GM23338 (cell line): ENCODE measurements around the gene BAHCC1. TPM values are rescaled to one million over a fixed set of nuclear protein-coding genes. Genes with fewer than 3 reads are reported as not detected.

Experiments
- ATAC-seq: fragments of 200-7000 bp; cut with Tn5 transposase; 3 replicates; pipeline ENCODE4 v1.9.1; 2020
- DNase-seq: peaks from one replicate; pipeline ENCODE4 v3.0.0-alpha.2; 2015; ENCODE audit warnings: low spot score
- H2AFZ ChIP-seq: fragments of 200-600 bp; sonication (generic); 2 replicates; pipeline ENCODE4 v1.8.0; 2016; ENCODE audit warnings: antibody characterized with exemption, mild to moderate bottlenecking, moderate library complexity
- H3F3A ChIP-seq: fragments of 200-600 bp; sonication (generic); replicated peaks from 2 replicates; pipeline ENCODE4 v1.8.0; 2017; ENCODE audit warnings: antibody characterized with exemption, mixed run types, low read depth
- H3K27ac ChIP-seq: fragments of 200-600 bp; sonication (generic); 2 replicates; pipeline ENCODE4 v1.6.1; 2016; ENCODE audit warnings: low read depth
- H3K27me3 ChIP-seq: fragments of 200-600 bp; sonication (generic); 2 replicates; pipeline ENCODE4 v1.8.0; 2016; ENCODE audit warnings: mild to moderate bottlenecking, mixed run types, moderate library complexity; ENCODE audit not compliant: insufficient read depth
- H3K36me3 ChIP-seq: fragments of 200-600 bp; sonication (generic); 2 replicates; pipeline ENCODE4 v1.8.0; 2016; ENCODE audit warnings: mild to moderate bottlenecking; ENCODE audit not compliant: insufficient read depth
- H3K4me1 ChIP-seq: fragments of 200-600 bp; sonication (generic); 2 replicates; pipeline ENCODE4 v1.8.0; 2016; ENCODE audit warnings: mild to moderate bottlenecking, moderate library complexity; ENCODE audit not compliant: insufficient read depth
- H3K4me2 ChIP-seq: fragments of 200-600 bp; sonication (generic); 2 replicates; pipeline ENCODE4 v1.7.1; 2017; ENCODE audit warnings: mixed run types
- H3K4me3 ChIP-seq: fragments of 200-600 bp; sonication (generic); 2 replicates; pipeline ENCODE4 v1.6.1; 2016; ENCODE audit warnings: mixed run types
- H3K79me2 ChIP-seq: fragments of 200-600 bp; sonication (generic); replicated peaks from 2 replicates; pipeline ENCODE4 v1.8.0; 2017; ENCODE audit warnings: mild to moderate bottlenecking; ENCODE audit not compliant: insufficient read depth
- H3K9me2 ChIP-seq: fragments of 200-600 bp; sonication (generic); 2 replicates; pipeline ENCODE4 v1.8.0; 2017; ENCODE audit not compliant: insufficient read depth
- H4K20me1 ChIP-seq: fragments of 200-600 bp; sonication (generic); replicated peaks from 2 replicates; pipeline ENCODE4 v1.8.0; 2017; ENCODE audit warnings: mild to moderate bottlenecking; ENCODE audit not compliant: insufficient read depth
- H3K27ac Mint-ChIP-seq: 2 replicates; pipeline ENCODE4 v1.8.0; 2020; ENCODE audit warnings: inconsistent platforms, mild to moderate bottlenecking, moderate library complexity, mixed read lengths
- H3K27me3 Mint-ChIP-seq: 3 replicates; pipeline ENCODE4 v1.8.0; 2022; ENCODE audit warnings: low read depth, mild to moderate bottlenecking, moderate library complexity, mixed read lengths, inconsistent platforms; ENCODE audit not compliant: insufficient read depth, poor library complexity
- H3K36me3 Mint-ChIP-seq: 3 replicates; pipeline ENCODE4 v1.8.0; 2021; ENCODE audit warnings: low read depth, mild to moderate bottlenecking, inconsistent platforms, moderate library complexity, mixed read lengths
- H3K4me1 Mint-ChIP-seq: 3 replicates; pipeline ENCODE4 v1.8.0; 2020; ENCODE audit warnings: mild to moderate bottlenecking, inconsistent platforms, mixed read lengths
- H3K4me3 Mint-ChIP-seq: 3 replicates; pipeline ENCODE4 v1.8.0; 2021; ENCODE audit warnings: moderate library complexity, mild to moderate bottlenecking, inconsistent platforms, mixed read lengths
- H3K9me3 Mint-ChIP-seq: 3 replicates; pipeline ENCODE4 v1.8.0; 2020; ENCODE audit warnings: moderate library complexity, mild to moderate bottlenecking, inconsistent platforms, mixed read lengths
- CREB1 ChIP-seq: fragments of 250-450 bp; sonication (Bioruptor Pico); IDR thresholded peaks from 2 replicates; pipeline ENCODE4 v1.5.0; 2020; ENCODE audit warnings: low read depth, mild to moderate bottlenecking, moderate library complexity
- EZH2 ChIP-seq: fragments of 200-600 bp; sonication (generic); IDR thresholded peaks from one replicate; pipeline ENCODE4 v1.8.0; 2017; ENCODE audit warnings: antibody characterized with exemption, mild to moderate bottlenecking, low read depth; ENCODE audit not compliant: unreplicated experiment
- EZH2phosphoT487 ChIP-seq: fragments of 200-600 bp; sonication (generic); IDR thresholded peaks from one replicate; pipeline ENCODE4 v1.8.1; 2018; ENCODE audit warnings: antibody characterized with exemption; ENCODE audit not compliant: unreplicated experiment
- JUNB ChIP-seq: IDR thresholded peaks from one replicate; pipeline ENCODE4 v1.6.1; 2016; ENCODE audit warnings: antibody characterized with exemption; ENCODE audit not compliant: unreplicated experiment
- NANOG ChIP-seq: IDR thresholded peaks from 2 replicates; pipeline ENCODE4 v1.6.1; 2016; ENCODE audit warnings: antibody characterized with exemption, borderline replicate concordance
- POLR2AphosphoS5 ChIP-seq: IDR thresholded peaks from 2 replicates; pipeline ENCODE4 v1.6.1; 2016; ENCODE audit warnings: antibody characterized with exemption, low read depth
- STAT1 ChIP-seq: IDR thresholded peaks from one replicate; pipeline ENCODE4 v1.6.1; 2016; ENCODE audit warnings: antibody characterized with exemption; ENCODE audit not compliant: unreplicated experiment
- ZNF114 ChIP-seq: fragments of 250-450 bp; sonication (Bioruptor Pico); IDR thresholded peaks from 2 replicates; pipeline ENCODE4 v1.5.0; 2020; ENCODE audit warnings: mild to moderate bottlenecking, moderate library complexity
- ZNF331 ChIP-seq: fragments of 250-450 bp; sonication (Bioruptor Pico); IDR thresholded peaks from 2 replicates; pipeline ENCODE4 v1.5.0; 2020; ENCODE audit warnings: low read depth, mild to moderate bottlenecking, moderate library complexity
- polyA plus RNA-seq: library from polyadenylated mRNA; unstranded; fragments of >200 nt; fragmentation: Nextera tagmentation; extraction: Ambion mirVana; gene quantifications from 2 replicates; pipeline ENCODE4 v1.2.1, GENCODE V29; 2016
- total RNA-seq: library from RNA; depleted of rRNA; stranded (reverse); fragments of >200 nt; shearing (Covaris generic); gene quantifications from 2 replicates; pipeline ENCODE4 v1.2.3, GENCODE V29; 2014
- TF ChIP-seq, protein P1 (sequence below): IDR thresholded peaks from one replicate; pipeline ENCODE4 v1.6.1; 2018; ENCODE audit warnings: antibody characterized with exemption; ENCODE audit not compliant: unreplicated experiment
- TF ChIP-seq, protein P2 (sequence below): IDR thresholded peaks from 2 replicates; pipeline ENCODE4 v1.6.1; 2016; ENCODE audit warnings: antibody characterized with exemption
- TF ChIP-seq, protein P3 (sequence below), 2 experiments: fragments of 200-600 bp in 1 of 2; sonication (generic) in 1 of 2; conservative IDR thresholded peaks; 2 replicates each; pipeline versions ENCODE4 v1.5.1 to v1.6.1; 2016 to 2017; ENCODE audit warnings: antibody characterized with exemption in 2 of 2, low read depth in 2 of 2, mild to moderate bottlenecking in 2 of 2, moderate library complexity in 1 of 2
- TF ChIP-seq, protein P4 (sequence below): fragments of 250-450 bp; sonication (Bioruptor Pico); IDR thresholded peaks from 2 replicates; pipeline ENCODE4 v1.5.0; 2020; ENCODE audit warnings: mild to moderate bottlenecking, moderate library complexity

Gene BAHCC1
- total and polyA plus RNA-seq, 2 experiments from 2014 or later, result 0.24 to 1.1 TPM

DNA sequence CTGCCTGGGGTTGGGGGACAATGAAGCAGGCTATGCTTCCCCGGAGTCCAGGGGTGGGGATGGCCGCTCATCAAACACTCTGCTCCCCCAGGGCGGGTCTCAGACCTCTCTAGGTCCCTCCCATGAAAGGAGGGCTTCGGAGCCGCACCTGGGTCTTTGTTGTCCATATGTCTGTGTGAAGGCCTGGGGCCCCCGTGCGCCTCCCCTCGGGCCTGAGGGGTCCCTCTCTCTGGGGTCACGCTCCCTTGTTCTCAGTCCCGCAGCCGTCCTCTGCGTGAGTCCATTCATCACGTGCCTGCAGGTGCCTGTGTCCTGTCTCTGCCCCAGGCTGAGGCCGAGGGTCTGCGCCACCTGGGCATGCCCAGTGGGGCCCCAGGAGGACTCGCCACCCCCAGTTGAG is 15.6 kb downstream of the BAHCC1 start:
- Mint-ChIP-seq H3K27ac (no peak overlapping the region), H3K9me3 (no peaks in the 10 kb centered on the region), H3K4me1 (peaks cover under 1% of the 10 kb centered on the region; the same call in 1 of the 3 replicates), H3K27me3 (peaks cover 12% of the 10 kb centered on the region), H3K36me3 (no peaks in the 10 kb centered on the region), H3K4me3 (no peak overlapping the region)
- no peak for TF ChIP-seq JUNB
- no peak for TF ChIP-seq ZNF331 (CRISPR knock-in tag)
- TF ChIP-seq POLR2AphosphoS5, result no peak
- TF ChIP-seq, protein P1, sequence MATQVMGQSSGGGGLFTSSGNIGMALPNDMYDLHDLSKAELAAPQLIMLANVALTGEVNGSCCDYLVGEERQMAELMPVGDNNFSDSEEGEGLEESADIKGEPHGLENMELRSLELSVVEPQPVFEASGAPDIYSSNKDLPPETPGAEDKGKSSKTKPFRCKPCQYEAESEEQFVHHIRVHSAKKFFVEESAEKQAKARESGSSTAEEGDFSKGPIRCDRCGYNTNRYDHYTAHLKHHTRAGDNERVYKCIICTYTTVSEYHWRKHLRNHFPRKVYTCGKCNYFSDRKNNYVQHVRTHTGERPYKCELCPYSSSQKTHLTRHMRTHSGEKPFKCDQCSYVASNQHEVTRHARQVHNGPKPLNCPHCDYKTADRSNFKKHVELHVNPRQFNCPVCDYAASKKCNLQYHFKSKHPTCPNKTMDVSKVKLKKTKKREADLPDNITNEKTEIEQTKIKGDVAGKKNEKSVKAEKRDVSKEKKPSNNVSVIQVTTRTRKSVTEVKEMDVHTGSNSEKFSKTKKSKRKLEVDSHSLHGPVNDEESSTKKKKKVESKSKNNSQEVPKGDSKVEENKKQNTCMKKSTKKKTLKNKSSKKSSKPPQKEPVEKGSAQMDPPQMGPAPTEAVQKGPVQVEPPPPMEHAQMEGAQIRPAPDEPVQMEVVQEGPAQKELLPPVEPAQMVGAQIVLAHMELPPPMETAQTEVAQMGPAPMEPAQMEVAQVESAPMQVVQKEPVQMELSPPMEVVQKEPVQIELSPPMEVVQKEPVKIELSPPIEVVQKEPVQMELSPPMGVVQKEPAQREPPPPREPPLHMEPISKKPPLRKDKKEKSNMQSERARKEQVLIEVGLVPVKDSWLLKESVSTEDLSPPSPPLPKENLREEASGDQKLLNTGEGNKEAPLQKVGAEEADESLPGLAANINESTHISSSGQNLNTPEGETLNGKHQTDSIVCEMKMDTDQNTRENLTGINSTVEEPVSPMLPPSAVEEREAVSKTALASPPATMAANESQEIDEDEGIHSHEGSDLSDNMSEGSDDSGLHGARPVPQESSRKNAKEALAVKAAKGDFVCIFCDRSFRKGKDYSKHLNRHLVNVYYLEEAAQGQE, result no peak
- TF ChIP-seq EZH2phosphoT487, result no peak
- no peak for TF ChIP-seq NANOG
- TF ChIP-seq, protein P2, sequence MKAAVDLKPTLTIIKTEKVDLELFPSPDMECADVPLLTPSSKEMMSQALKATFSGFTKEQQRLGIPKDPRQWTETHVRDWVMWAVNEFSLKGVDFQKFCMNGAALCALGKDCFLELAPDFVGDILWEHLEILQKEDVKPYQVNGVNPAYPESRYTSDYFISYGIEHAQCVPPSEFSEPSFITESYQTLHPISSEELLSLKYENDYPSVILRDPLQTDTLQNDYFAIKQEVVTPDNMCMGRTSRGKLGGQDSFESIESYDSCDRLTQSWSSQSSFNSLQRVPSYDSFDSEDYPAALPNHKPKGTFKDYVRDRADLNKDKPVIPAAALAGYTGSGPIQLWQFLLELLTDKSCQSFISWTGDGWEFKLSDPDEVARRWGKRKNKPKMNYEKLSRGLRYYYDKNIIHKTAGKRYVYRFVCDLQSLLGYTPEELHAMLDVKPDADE, result no peak
- TF ChIP-seq, protein P3, sequence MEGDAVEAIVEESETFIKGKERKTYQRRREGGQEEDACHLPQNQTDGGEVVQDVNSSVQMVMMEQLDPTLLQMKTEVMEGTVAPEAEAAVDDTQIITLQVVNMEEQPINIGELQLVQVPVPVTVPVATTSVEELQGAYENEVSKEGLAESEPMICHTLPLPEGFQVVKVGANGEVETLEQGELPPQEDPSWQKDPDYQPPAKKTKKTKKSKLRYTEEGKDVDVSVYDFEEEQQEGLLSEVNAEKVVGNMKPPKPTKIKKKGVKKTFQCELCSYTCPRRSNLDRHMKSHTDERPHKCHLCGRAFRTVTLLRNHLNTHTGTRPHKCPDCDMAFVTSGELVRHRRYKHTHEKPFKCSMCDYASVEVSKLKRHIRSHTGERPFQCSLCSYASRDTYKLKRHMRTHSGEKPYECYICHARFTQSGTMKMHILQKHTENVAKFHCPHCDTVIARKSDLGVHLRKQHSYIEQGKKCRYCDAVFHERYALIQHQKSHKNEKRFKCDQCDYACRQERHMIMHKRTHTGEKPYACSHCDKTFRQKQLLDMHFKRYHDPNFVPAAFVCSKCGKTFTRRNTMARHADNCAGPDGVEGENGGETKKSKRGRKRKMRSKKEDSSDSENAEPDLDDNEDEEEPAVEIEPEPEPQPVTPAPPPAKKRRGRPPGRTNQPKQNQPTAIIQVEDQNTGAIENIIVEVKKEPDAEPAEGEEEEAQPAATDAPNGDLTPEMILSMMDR (conservative IDR thresholded peaks at IDR 0.05; ENCODE audit: low read depth in 2 of 2), result no peak
- TF ChIP-seq EZH2, result no peak
- no peak for TF ChIP-seq STAT1
- TF ChIP-seq, protein P4, sequence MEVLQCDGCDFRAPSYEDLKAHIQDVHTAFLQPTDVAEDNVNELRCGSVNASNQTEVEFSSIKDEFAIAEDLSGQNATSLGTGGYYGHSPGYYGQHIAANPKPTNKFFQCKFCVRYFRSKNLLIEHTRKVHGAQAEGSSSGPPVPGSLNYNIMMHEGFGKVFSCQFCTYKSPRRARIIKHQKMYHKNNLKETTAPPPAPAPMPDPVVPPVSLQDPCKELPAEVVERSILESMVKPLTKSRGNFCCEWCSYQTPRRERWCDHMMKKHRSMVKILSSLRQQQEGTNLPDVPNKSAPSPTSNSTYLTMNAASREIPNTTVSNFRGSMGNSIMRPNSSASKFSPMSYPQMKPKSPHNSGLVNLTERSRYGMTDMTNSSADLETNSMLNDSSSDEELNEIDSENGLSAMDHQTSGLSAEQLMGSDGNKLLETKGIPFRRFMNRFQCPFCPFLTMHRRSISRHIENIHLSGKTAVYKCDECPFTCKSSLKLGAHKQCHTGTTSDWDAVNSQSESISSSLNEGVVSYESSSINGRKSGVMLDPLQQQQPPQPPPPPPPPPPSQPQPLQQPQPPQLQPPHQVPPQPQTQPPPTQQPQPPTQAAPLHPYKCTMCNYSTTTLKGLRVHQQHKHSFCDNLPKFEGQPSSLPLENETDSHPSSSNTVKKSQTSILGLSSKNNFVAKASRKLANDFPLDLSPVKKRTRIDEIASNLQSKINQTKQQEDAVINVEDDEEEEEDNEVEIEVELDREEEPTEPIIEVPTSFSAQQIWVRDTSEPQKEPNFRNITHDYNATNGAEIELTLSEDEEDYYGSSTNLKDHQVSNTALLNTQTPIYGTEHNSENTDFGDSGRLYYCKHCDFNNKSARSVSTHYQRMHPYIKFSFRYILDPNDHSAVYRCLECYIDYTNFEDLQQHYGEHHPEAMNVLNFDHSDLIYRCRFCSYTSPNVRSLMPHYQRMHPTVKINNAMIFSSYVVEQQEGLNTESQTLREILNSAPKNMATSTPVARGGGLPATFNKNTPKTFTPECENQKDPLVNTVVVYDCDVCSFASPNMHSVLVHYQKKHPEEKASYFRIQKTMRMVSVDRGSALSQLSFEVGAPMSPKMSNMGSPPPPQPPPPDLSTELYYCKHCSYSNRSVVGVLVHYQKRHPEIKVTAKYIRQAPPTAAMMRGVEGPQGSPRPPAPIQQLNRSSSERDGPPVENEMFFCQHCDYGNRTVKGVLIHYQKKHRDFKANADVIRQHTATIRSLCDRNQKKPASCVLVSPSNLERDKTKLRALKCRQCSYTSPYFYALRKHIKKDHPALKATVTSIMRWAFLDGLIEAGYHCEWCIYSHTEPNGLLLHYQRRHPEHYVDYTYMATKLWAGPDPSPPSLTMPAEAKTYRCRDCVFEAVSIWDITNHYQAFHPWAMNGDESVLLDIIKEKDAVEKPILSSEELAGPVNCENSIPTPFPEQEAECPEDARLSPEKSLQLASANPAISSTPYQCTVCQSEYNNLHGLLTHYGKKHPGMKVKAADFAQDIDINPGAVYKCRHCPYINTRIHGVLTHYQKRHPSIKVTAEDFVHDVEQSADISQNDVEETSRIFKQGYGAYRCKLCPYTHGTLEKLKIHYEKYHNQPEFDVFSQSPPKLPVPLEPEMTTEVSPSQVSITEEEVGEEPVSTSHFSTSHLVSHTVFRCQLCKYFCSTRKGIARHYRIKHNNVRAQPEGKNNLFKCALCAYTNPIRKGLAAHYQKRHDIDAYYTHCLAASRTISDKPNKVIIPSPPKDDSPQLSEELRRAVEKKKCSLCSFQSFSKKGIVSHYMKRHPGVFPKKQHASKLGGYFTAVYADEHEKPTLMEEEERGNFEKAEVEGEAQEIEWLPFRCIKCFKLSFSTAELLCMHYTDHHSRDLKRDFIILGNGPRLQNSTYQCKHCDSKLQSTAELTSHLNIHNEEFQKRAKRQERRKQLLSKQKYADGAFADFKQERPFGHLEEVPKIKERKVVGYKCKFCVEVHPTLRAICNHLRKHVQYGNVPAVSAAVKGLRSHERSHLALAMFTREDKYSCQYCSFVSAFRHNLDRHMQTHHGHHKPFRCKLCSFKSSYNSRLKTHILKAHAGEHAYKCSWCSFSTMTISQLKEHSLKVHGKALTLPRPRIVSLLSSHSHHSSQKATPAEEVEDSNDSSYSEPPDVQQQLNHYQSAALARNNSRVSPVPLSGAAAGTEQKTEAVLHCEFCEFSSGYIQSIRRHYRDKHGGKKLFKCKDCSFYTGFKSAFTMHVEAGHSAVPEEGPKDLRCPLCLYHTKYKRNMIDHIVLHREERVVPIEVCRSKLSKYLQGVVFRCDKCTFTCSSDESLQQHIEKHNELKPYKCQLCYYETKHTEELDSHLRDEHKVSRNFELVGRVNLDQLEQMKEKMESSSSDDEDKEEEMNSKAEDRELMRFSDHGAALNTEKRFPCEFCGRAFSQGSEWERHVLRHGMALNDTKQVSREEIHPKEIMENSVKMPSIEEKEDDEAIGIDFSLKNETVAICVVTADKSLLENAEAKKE (CRISPR knock-in tag), result no peak
- TF ChIP-seq ZNF114, result no peak
- TF ChIP-seq CREB1, result no peak
- DNase-seq, result no peak
- ATAC-seq, result no peak
- H3K27ac ChIP-seq, result no peak overlapping the region
- no peaks in the 10 kb centered on the region for H4K20me1 ChIP-seq
- H3K4me1 ChIP-seq, result no peaks in the 10 kb centered on the region
- H3F3A ChIP-seq, result no peaks in the 10 kb centered on the region
- no peak overlapping the region for H3K4me3 ChIP-seq
- no peaks in the 10 kb centered on the region for H3K27me3 ChIP-seq
- no peaks in the 10 kb centered on the region for H3K9me2 ChIP-seq
- H2AFZ ChIP-seq, result no peak overlapping the region
- H3K79me2 ChIP-seq, result no peaks in the 10 kb centered on the region
- H3K36me3 ChIP-seq, result no peaks in the 10 kb centered on the region
- H3K4me2 ChIP-seq, result no peak overlapping the region
